Measurements from ENCODE around the gene MAPK9.
"Not testable (repeated sequence)": the region's sequence is repeated elsewhere in the genome, so short reads cannot be mapped to it uniquely, and the experiment has no call there.

MAPK9 gene

DNA sequence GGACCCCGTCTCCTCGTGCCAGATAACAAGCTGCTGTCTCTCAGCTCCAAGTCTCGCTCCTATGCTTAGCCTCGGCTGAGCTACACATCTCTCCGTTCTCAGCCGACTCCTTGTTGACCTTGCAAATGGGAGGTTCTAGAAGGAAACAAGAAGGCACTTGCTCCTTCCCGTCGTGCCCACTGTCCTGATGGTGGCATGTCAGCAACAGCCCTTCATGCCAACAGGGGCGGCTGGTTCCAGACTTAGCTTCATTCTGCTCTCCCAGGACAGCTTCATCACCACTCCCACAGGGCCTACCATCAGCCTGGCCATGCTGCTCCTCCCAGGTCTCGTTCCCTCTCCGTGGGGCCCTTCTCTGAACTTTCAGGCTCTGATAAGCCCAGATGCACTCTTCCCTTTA is 69.8 kb downstream of the MAPK9 start:
- no peak for ATAC-seq

DNA sequence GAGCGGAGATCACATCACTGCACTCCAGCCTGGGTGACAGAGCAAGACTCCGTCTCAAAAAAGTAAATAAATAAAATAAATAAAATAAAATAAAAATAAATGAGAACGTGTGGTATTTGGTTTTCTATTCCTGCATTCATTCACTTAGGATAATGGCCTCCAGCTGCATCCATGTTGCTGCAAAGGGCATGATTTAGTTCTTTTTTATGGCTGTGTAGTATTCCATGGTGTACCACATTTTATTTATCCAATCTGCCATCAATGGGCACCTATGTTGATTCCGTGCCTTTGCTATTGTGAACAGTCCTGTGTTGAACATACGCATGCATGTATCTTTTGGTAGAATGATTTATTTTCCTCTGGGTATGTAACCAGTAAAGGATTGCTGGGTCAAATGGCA is 74.1 kb downstream of the MAPK9 start:
- ATAC-seq, result no peak

DNA sequence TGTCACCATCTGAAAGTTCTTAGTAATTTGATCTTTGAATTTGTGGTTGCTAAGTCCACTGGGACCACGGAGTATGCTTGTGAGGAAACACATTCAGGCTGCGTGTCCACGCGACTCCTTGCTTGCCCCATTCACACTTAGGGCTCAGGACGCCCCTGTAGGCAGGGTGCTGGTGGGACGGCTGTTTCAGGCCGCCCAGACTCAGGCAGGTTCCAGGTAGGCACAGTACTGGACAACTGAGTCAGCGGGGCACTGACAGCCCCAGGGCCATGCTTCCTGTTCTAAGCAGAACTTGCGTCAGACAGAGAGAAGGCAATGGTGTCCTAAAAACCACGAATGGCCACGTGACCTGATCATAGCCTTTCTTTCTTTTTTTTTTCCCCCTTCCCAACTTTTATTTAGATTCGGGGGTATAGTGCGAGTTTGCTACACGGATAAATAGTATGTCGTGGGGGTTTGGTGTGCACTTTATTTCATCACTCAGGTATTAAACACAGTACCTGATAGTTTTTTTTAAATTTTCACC is 75.2 kb downstream of the MAPK9 start:
- no peak for ATAC-seq

DNA sequence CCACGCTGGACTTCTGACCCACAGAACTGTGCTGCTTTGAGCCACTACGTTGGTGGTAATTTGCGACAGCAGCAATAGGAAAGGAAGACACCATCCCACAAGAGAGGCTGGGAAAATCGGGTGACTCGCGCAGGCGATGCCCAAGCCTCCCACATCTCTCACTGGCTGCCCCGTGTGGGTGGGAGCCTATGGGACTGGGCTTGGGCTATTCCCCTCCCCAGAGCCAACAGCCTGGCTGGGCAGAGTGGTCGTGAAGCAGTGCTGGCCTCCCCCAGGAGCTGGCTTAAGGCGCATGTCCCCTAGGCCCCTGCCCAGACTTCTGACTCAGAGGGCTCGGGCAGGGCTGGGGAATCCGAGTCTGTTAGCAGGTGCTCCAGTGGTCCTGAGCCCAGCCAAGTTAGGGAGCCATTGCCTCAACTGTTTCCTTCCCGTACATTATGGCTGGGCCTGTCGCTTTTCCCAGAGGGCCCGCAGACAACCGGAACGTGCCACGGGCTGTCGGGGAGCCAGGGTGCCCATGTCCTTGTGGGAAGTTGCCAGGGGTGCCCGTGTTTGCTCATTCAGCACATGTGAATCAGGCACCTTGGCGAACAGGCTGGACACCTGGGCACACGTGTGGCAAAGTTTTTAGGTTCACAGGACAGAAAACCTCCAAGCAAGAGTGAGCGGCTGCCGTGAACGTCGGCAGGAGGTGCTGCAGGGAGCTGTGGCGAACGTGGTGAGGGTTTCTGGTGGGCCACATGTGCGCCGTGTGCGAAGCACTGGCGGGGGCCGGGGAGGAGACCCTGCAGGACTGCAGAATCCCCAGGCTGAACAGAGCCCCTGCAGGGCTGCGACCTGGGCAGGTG is 75.9 kb downstream of the MAPK9 start:
- ATAC-seq, result no peak

DNA sequence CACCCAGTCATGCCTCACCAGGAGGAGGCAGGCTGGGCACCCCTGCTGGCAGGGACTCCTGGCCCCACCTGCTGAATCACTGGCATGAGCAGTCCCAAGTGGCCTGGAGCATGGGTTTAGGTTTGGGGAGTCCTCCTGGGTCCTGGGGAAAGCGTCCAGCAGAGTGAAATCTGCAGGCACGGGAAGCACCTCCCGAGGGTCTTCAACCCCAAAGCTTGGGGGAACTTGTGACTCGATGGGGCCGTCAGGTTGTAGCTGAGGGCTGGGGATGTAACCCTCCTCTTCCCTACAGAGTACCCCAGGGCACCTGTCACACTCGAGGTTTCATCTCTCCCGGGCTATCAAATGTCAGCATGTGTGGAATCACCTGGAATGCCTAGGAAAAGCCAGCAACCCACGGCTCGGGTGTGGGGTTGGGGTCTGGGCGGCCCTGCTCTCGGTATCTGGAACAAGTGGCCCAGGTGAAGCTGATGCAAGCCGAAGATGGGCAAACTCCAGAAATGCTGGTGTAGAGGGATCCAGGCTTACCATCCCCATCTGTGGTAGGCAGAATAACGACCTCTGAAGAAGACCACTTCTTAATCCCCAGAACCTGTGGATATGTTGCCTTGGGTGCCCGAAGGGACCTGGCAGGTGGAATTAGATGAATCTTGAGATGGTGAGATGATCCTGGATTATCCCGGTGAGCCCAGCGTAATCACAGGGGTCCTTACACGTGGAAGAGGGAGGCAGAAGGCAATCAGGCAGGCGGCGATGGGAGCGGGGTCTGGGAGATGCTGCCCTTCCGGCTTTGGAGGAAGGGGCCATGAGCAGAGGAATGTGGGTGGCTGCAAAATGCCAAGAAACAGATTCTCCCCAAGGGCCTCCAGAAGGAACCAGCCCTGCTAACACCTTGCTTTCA is 76.8 kb downstream of the MAPK9 start:
- no peak for ATAC-seq

DNA sequence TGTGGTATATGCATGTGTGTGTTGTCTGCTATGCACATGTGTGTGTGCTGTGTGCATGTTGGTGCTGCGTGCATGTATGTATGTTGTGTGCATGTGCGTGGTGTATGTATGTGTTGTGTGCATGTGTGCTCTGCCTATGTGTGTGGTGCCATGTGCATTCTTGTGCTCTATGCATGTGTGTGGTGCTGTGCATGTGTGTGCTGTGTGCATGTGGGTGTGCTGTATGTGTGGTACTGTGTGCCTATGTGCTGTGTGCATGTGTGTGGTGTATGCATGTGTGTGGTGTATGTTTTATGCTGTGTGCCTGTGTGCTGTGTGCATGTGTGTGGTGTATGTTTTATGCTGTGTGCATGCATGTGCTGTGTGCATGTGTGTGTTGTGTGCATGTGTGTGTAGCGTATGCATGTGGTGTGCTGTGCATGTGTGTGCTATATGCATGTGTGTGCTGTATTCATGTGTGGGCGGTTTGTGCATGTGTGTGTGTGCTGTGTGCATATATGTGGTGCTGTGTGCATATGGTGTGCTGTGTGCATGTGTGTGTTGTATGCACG is 78.2 kb downstream of the MAPK9 start:
- ATAC-seq, result no peak

DNA sequence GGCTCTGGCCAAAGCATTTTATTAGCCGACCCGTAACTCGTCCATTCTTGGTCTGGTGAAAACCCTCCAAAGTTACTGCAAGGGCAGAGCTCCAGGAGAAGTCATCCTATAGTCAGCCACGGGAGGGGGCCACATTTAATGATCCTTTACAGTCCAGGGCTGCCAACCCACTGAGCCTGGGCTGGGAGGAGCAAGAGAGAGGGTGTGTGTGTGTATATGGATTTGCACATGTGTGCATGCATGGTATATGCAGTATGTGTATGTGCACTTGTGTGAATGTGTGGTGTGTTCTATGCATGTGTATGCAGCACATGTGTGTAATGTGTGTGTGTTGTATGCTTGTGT is 78.7 kb downstream of the MAPK9 start:
- ATAC-seq, result no peak

DNA sequence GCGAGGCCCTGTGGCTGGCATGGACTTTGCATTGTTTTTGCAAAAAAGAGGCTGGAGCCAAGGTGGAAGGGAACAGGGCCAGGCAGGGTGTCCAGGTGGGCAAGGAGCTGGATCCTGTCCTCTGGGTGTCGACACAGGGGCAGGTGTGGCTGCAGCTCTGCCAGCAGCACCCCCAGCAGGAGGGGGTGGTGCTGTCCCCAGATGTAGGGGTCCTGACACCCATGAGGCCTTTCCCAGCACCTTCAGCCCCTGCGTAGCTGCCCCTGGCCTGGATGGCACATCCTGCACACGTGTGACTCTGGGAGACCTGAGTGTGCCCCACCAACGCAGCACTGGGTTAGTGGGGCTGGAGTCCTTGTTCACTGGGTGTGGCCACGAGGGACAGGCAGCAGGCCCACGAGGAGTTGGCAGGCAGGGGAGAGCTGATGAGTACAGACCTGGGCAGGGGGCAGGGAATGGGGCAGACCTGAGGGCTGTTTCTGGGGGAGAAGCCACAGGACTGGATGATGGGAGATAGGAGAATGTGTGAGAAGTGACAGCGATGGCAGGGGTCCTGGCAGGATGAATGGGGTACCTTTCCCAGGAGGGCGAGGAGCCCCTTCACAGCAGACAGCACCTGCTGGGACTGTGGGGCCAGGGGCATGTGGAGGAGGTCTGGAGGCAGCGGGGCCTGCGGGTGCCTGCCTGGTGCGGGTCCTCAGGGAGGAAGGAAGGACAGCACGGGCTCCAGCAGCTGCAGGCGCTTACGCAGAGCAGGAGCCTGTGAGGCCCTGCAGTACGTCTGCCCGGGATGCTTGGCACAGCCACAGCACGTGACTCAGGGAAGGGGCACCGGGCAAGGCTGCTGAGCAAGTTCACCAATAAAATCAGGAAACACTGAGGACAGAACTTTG is 79.3 kb downstream of the MAPK9 start:
- no peak for ATAC-seq

DNA sequence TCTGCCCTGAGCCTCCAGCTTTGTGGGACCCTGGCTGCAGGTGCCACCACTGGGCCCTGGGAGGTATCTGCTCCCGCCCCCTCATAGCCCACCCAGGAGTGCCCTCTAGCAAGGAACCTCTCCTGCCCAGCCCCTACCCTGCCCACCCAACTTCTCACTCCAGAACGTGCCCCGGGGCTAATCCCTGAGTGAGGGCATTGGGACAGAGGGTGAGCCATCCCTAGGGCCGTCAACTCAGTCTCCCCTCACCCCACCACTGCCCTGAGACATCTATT is 80.2 kb downstream of the MAPK9 start:
- ATAC-seq, result no peak

DNA sequence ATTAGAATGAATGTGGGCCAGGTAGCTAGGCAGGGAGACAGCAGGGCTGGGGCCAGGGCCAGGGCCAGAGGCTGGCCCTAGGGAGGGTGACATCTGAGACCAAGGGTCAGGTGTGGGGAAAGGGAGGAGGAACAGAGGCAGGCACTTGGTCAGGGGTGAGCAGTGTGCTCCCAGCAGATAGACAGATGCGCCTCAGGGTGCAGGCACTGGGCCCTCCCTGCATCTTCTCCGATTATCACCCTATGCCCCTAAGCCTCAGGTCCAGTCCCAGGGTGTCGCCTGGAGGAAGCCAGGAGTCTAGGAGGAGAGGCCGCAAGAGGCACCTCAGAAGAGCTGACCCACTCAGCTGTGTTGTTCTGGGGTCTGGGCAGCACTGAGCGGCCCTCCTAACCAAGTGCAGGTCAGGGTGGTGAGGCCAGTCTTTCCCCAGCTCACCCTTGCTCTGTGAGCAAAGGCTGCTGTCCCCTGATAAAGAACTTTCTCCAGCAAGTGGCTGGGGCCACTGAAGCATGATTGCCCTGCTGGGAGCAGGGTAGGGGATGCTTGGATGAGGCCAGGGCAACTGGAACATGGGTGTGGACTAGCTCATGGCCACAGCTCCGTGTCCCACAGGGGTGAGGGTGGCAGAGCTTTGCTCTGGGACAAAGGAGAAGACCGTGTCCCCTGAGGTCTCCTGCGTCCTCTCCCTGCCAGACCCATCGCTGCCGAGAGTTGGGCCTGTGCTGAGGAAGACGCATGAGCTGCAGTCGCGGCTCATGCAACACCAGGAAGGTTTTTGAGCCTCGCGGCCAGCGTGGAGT is 80.7 kb downstream of the MAPK9 start:
- ATAC-seq, result no peak

DNA sequence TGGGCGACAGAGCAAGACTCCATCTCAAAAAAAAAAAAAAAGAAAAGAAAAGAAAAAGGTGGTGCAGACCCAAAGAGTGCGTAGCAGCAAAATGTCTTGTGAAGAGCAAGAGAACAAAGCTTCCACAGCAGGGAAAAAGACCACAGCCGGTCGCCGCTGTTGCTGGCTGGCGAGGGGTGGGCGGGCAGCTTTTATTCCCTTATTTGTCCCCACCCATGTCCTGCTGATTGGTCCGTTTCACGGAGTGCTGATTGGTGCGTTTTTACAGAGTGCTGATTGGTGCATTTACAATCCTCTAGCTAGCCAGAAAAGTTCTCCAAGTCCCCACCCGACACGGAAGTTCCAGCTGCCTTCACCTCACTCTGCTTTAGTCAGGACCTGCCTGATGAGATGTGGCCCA is 81.8 kb downstream of the MAPK9 start:
- ATAC-seq, result not testable (repeated sequence)

DNA sequence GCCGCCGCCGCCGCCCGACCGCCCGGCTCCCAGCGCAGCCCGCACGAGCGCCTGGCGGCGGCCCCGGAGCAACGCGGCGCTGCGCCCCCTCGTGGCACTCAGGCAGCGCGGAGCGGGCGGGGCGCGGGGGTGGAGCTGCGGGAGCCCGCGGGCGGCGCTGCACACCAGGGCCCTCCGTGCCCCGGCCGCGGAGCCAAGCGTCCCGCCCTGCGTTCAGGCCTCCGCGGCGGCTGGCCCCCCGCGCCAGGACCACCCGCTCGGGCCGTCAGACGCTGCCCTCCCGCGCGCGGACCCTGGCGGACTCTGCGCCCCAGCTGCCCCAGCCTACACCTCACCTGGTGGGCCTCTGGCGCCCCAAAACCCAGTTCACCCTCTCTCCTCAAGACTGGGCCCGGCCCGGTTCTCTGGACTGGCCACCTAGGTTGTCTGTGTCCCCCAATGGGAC is 82.7 kb downstream of the MAPK9 start, which contains the start of gene RASGEF1C:
RASGEF1C (minus strand) TSS at position 75 of the 445 bp plus-strand sequence. CDS start 71,159 bp downstream, outside the sequence.
- peak; percentile 88 to 90 for ATAC-seq

DNA sequence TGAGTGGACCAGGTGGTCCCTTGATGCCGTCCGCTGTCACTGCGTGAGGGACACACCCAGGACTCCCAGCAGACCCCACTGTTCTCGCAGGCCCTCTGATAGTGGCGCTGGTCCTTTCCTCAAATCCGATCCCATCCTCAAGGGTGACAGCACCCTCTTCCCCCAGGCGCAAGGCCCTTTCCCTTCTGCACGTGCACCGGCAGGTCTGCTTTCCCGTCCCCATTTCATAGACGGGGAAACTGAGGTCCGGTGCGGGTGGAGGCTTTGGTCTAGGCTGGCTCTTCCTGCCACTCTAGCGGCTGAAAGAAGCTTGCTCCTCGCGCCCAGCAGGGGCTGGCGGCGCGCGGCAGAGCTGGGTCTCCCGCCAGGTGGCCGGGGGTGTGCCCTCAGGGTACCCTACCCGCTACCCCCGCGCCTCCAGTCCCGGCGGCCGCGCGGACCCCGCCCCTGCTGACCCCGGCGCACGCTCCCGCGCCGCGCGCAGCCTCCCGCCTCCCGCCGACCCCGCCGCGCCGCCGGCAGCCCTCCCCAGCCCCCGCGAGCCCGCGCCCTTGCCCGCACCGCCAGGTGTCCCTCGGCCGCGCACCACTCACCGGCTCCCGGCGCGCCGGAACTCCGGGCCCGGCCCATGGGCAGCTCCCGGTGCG is 83.3 kb downstream of the MAPK9 start:
- peak; percentile 29 to 32 for ATAC-seq

DNA sequence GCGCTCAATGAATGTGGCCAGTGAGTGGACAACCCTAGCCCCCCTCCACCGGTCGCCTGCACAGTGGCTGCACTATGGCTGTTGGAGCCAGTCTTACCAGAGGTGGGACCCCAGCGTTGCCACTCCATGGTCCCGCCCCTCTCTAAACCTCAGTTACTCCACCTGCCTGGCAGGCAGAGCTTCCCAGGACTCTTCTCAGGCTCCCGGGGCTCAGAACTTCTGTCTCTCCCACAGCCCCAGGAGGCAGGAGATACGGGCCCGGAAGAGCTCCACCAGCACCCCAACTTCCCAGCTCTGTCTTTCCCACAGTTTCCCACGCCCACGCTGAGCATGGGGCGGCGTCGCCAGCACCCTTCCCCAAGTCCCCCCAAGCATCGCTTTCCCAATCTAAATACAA is 83.8 kb downstream of the MAPK9 start:
- ATAC-seq, result no peak

DNA sequence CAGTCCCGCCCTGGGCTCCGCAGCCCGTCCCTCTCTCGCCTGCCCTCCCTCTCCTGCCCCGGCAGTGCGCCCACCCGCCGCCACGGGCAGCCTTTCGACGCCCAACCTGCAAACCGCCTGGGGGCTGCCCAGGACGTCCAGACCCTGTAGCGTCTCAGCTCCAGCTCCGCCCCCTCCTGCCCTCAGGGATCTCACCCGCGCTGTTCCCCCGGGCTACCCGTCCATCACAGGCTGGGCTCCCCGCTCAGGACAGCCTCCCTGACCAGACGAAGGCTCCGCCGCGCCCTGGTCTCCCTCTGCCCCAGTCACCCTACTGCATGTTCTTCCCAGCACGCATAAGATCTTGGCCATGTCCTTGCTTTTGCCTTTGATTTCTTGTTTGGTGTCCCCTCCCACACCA is 84.3 kb downstream of the MAPK9 start:
- ATAC-seq, result no peak

DNA sequence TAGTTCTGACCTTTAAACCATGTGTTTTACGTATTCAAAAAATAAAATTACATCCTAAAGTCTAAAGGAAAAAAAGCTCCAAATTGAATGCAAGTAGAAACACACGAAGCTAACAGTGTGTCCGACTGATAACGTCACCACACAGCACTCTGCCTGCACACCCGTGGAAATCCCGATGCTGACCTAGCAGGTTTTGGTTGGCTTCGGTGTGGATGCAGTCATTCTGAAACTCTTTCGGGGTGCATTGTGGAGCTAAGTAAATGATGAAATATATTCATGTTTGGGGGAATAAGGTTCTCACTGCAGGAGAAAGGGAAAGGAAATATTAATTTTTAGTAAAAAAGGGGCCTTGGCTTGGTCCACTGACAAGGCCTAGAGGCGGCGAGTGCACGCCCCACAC is 84.9 kb downstream of the MAPK9 start:
- ATAC-seq, result no peak

DNA sequence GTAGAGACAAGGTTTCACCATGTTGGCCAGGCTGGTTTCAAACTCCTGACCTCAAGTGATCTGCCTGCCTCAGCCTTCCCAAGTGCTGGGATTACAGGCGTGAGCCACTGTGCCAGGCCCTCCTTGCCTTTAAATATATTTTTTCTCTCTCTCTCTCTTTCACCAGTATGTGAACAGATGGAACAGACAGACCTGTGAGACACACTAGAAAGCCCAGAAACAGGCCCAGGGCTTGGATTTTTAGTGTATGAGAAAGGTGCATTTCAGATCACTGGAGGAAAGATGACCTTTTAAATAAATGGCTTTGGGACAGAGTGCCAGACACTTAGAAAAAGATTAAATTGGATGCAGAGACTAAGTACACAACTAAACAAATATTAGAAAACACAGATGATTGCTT is 86.0 kb downstream of the MAPK9 start:
- ATAC-seq, result no peak

DNA sequence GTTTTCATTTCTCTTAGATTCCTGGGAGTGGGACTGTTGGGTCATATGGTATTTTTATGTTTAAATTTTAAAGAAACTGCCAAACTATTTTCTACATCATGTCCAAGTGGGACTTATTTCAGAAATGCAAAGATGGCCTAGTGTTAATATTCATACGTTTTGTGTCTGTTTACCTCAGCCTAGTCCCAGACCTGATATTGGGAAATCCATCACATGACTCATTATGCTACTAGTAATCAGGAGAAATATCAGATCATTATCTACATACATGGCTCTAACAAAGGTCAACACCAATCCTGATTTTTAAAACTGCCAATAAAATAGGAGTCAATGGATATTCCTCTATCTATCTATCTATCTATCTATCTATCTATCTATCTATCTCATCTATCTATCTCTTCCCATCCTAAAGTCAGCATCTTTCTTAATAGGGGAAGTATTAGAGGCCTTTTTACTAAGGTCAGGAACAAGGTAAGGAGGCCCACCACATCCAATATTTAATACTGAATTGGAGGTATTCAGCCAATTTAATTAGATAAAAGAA is 87.5 kb downstream of the MAPK9 start:
- ATAC-seq, result no peak

DNA sequence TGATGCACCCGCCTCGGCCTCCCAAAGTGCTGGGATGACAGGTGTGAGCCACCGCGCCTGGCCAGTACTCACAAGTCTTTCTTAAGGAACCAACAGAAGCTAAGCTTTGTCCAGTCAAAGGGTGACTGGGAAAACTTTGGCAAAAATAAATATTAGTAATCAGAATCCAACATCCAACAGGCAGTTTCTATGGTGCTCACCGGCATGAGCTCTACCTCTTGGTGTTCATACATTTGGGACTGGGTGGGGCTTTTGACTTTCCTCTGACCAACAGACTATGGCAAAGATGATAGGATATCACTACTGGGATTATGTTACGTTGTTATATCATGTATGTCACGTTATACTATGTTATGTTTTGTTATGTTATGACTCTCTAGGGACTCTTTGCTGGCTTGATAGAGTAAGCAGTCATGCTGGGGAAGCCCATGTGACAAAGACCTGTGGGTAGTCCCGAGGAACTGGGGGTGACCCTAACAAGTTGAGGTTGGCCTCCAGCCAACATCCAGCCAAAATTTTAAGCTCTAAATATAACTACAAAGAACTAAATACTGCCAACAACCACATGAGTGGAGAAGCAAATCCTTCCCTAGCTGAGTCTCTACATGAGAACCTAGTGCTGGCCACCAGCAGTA is 88.8 kb downstream of the MAPK9 start:
- ATAC-seq, result no peak
